ENCODE measurements around the gene ADGRE2.

DNA sequence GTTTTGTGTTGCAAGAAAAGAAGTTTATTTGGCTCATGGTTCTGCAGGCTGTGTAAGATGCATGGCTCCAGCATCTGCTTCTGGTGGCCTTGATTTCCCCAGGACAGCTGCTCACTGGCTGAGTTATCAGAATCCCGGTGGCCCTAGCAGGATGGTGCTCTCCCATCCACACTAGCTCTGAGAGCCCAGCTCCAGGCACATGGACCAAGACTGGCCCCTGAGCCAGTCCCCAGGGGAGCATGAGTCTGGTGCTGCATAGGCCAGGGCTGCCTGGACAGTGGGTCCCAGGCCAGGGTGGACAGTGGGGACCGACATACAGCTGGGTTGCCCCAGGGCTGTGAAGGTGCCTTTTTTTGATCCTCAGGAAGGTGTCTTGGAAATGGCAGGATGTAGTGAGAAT lies 10.4 kb downstream of the ADGRE2 start:
- TF ChIP-seq, protein P1, sequence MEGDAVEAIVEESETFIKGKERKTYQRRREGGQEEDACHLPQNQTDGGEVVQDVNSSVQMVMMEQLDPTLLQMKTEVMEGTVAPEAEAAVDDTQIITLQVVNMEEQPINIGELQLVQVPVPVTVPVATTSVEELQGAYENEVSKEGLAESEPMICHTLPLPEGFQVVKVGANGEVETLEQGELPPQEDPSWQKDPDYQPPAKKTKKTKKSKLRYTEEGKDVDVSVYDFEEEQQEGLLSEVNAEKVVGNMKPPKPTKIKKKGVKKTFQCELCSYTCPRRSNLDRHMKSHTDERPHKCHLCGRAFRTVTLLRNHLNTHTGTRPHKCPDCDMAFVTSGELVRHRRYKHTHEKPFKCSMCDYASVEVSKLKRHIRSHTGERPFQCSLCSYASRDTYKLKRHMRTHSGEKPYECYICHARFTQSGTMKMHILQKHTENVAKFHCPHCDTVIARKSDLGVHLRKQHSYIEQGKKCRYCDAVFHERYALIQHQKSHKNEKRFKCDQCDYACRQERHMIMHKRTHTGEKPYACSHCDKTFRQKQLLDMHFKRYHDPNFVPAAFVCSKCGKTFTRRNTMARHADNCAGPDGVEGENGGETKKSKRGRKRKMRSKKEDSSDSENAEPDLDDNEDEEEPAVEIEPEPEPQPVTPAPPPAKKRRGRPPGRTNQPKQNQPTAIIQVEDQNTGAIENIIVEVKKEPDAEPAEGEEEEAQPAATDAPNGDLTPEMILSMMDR (IDR thresholded peaks at IDR 0.05) = no peak
- no peak for TF ChIP-seq POLR2A (IDR thresholded peaks at IDR 0.05)
